GM21423 (cell line): ENCODE data around the gene ZP3.
A peak's percentile ranks its signal among the peaks of the same experiment; 100 is the strongest.
"Not testable (repeated sequence)": the region's sequence is repeated elsewhere in the genome, so short reads cannot be mapped to it uniquely, and the experiment has no call there.

ENCODE experiments used
- ATAC-seq: cut with Tn5 transposase; IDR thresholded peaks from one replicate; pipeline ENCODE4 v1.9.1; 2021; ENCODE audit warnings: mild to moderate bottlenecking, moderate library complexity; ENCODE audit not compliant: unreplicated experiment

The ZP3 gene

GRCh38 chr7:76424413-76425111 is at the start of gene ZP3:
Gene ZP3, plus strand, starts transcription at chr7:76424950. Its CDS starts 15 bp downstream, at chr7:76424965.
- ATAC-seq, result no peak

GRCh38 chr7:76375251-76375650 is 49.5 kb upstream of the ZP3 start:
- no peak for ATAC-seq

- ATAC-seq, result no peak
Measured at GRCh38 chr7:76377186-76377918, 47.4 kb upstream of the ZP3 start.

GRCh38 chr7:76380623-76380966 is 44.2 kb upstream of the ZP3 start:
- no peak for ATAC-seq

GRCh38 chr7:76381814-76382213 is 42.9 kb upstream of the ZP3 start:
- ATAC-seq, result no peak

GRCh38 chr7:76383089-76383944 is 41.4 kb upstream of the ZP3 start:
- ATAC-seq, result no peak

GRCh38 chr7:76386691-76387260 is 38.0 kb upstream of the ZP3 start:
- no peak for ATAC-seq

- not testable (repeated sequence) for ATAC-seq
Measured at GRCh38 chr7:76387789-76388188, 37.0 kb upstream of the ZP3 start.

GRCh38 chr7:76390092-76390491 is 34.7 kb upstream of the ZP3 start:
- no peak for ATAC-seq

- ATAC-seq, result no peak
Measured at GRCh38 chr7:76392531-76393115, 32.1 kb upstream of the ZP3 start.

GRCh38 chr7:76393116-76394031 is 31.4 kb upstream of the ZP3 start:
- ATAC-seq, result peak; percentile 81

- no peak for ATAC-seq
Measured at GRCh38 chr7:76394957-76395356, 29.8 kb upstream of the ZP3 start.

- not testable (repeated sequence) for ATAC-seq
Measured at GRCh38 chr7:76395605-76395964, 29.2 kb upstream of the ZP3 start.

- no peak for ATAC-seq
Measured at GRCh38 chr7:76395965-76396726, 28.6 kb upstream of the ZP3 start.

GRCh38 chr7:76396864-76397263 is 27.9 kb upstream of the ZP3 start:
- ATAC-seq, result no peak

GRCh38 chr7:76397409-76398183 is 27.2 kb upstream of the ZP3 start:
- no peak for ATAC-seq

GRCh38 chr7:76400248-76400647 is 24.5 kb upstream of the ZP3 start:
- ATAC-seq, result no peak

- ATAC-seq, result not testable (repeated sequence)
Measured at GRCh38 chr7:76403097-76403496, 21.7 kb upstream of the ZP3 start.
